Liver (tissue), 3 donors: Measurements from ENCODE around the gene BSDC1.

Source experiments
- GABPA ChIP-seq, 2 donors: IDR thresholded peaks in 1 of 2; conservative IDR thresholded peaks in 1 of 2; 2 replicates each; pipeline ENCODE4 v1.6.1; 2016; ENCODE audit warnings: antibody characterized with exemption in 2 of 2, mild to moderate bottlenecking in 1 of 2, moderate library complexity in 1 of 2
- RAD21 ChIP-seq, 2 donors: IDR thresholded peaks; 2 replicates each; pipeline ENCODE4 v1.6.1; 2016; ENCODE audit warnings: antibody characterized with exemption in 2 of 2, mild to moderate bottlenecking in 2 of 2
- TF ChIP-seq, protein P1 (sequence below): fragments of 150-350 bp; IDR thresholded peaks from 2 replicates; pipeline ENCODE4 v1.5.1; 2017; ENCODE audit warnings: improper control_type of control experiment, low read depth, low read length; ENCODE audit not compliant: missing input control
- TF ChIP-seq, protein P2 (sequence below): IDR thresholded peaks from 2 replicates; pipeline ENCODE4 v1.6.1; 2016; ENCODE audit warnings: antibody characterized with exemption
- donor health status: healthy.
- donor health status: healthy.

DNA sequence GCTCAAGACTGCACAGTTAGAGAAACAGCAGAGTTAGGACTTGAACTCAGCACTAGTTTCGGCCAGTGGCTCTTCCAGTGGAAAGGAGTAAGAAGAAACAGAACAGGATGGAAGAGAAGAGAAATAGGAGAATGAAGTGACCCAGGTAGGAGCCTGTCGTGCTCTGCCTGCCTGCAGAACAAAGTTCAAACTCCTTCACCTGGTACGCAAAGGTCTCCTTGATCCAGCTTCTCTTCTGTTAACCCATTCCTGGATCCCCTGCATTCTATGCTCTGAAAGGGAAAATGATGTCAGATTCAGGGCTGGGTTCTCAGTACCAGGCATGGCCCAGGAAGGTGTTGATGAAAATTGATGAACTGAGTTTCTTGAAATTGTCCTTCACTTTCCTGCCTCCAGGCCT, 35.8 kb downstream of the BSDC1 start:
- TF ChIP-seq, protein P1, sequence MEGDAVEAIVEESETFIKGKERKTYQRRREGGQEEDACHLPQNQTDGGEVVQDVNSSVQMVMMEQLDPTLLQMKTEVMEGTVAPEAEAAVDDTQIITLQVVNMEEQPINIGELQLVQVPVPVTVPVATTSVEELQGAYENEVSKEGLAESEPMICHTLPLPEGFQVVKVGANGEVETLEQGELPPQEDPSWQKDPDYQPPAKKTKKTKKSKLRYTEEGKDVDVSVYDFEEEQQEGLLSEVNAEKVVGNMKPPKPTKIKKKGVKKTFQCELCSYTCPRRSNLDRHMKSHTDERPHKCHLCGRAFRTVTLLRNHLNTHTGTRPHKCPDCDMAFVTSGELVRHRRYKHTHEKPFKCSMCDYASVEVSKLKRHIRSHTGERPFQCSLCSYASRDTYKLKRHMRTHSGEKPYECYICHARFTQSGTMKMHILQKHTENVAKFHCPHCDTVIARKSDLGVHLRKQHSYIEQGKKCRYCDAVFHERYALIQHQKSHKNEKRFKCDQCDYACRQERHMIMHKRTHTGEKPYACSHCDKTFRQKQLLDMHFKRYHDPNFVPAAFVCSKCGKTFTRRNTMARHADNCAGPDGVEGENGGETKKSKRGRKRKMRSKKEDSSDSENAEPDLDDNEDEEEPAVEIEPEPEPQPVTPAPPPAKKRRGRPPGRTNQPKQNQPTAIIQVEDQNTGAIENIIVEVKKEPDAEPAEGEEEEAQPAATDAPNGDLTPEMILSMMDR: no peak
- TF ChIP-seq GABPA (IDR thresholded peaks at IDR 0.05 in 1 of 2, conservative IDR thresholded peaks at IDR 0.05 in 1 of 2) (no peak), RAD21 (IDR thresholded peaks at IDR 0.05) (no peak)
- TF ChIP-seq, protein P2, sequence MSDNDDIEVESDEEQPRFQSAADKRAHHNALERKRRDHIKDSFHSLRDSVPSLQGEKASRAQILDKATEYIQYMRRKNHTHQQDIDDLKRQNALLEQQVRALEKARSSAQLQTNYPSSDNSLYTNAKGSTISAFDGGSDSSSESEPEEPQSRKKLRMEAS: no peak
